Spleen (tissue), 11 donors: ENCODE data around the gene SH3BP5L. TPM values are rescaled to one million over a fixed set of nuclear protein-coding genes. Genes with fewer than 3 reads are reported as not detected.

Experiments
- DNase-seq: peaks from one replicate; pipeline ENCODE4 v3.0.0-alpha.2; 2020
- H3K27ac ChIP-seq, 8 donors: fragments of 200-600 bp; sonication (generic) in 7 of 8; 1 replicate in 4 of 8; 2 replicates in 4 of 8; pipeline versions ENCODE4 v1.5.0 to v1.8.0; 2016 to 2021; ENCODE audit warnings: inconsistent platforms in 4 of 8, mild to moderate bottlenecking in 4 of 8, moderate library complexity in 1 of 8
- H3K27me3 ChIP-seq, 7 donors: fragments of 200-600 bp; sonication (generic) in 6 of 7; replicated peaks in 1 of 7; 1 replicate in 4 of 7; 2 replicates in 3 of 7; pipeline versions ENCODE4 v1.5.0 to v1.8.0; 2016 to 2021; ENCODE audit warnings: inconsistent platforms in 3 of 7, mild to moderate bottlenecking in 1 of 7
- H3K36me3 ChIP-seq, 6 donors: fragments of 200-600 bp; sonication (generic) in 5 of 6; 1 replicate in 4 of 6; 2 replicates in 2 of 6; pipeline versions ENCODE4 v1.5.0 to v1.8.0; 2016 to 2021; ENCODE audit warnings: inconsistent platforms in 2 of 6
- H3K4me1 ChIP-seq, 6 donors: fragments of 200-600 bp; sonication (generic) in 5 of 6; 1 replicate in 3 of 6; 2 replicates in 3 of 6; pipeline versions ENCODE4 v1.5.0 to v1.8.0; 2016 to 2021; ENCODE audit warnings: inconsistent platforms in 3 of 6
- H3K4me3 ChIP-seq, 8 donors: fragments of 200-600 bp; sonication (generic) in 7 of 8; 1 replicate in 4 of 8; 2 replicates in 4 of 8; pipeline versions ENCODE4 v1.5.0 to v1.8.0; 2016 to 2021; ENCODE audit warnings: inconsistent platforms in 4 of 8, mild to moderate bottlenecking in 4 of 8, moderate library complexity in 2 of 8
- H3K9me3 ChIP-seq, 8 donors: fragments of 200-600 bp; sonication (generic) in 7 of 8; 1 replicate in 4 of 8; 2 replicates in 4 of 8; pipeline versions ENCODE4 v1.5.0 to v1.8.0; 2016 to 2021; ENCODE audit warnings: inconsistent platforms in 4 of 8
- CTCF ChIP-seq, 11 experiments: fragments of 200-600 bp in 7 of 11; fragments of 450-650 bp in 4 of 11; sonication (generic) in 4 of 11; IDR thresholded peaks in 8 of 11; conservative IDR thresholded peaks in 3 of 11; 1 replicate in 7 of 11; 2 replicates in 4 of 11; pipeline versions ENCODE4 v1.4.0 to v1.8.0; 2016 to 2021; ENCODE audit warnings: antibody characterized with exemption in 11 of 11, inconsistent platforms in 4 of 11, mild to moderate bottlenecking in 1 of 11
- POLR2A ChIP-seq, 3 donors: fragments of 450-650 bp; IDR thresholded peaks; one replicate each; pipeline ENCODE4 v1.5.1; 2017; ENCODE audit warnings: antibody characterized with exemption in 3 of 3, mild to moderate bottlenecking in 1 of 3
- POLR2AphosphoS5 ChIP-seq, 3 donors: sonication (generic); formaldehyde crosslinking; IDR thresholded peaks; one replicate each; pipeline ENCODE4 v1.5.1; 2017; ENCODE audit warnings: antibody characterized with exemption in 3 of 3
- WGBS, 5 donors: extraction: QIAGEN DNeasy Blood & Tissue Kit in 3 of 5; methylation state at CpG; one replicate each; pipeline versions ENCODE4 v1.1.5 to v1.1.7; 2013 to 2018; 5-methylcytosine and 5-hydroxymethylcytosine counted together
- intact Hi-C: fragments of 100-400 bp; cut with DNase I; formaldehyde crosslinking; loops from one replicate; pipeline ENCODE4 v1.15.0; 2023; ENCODE audit warnings: low total_unique reads
- polyA plus RNA-seq, 3 donors: library from polyadenylated mRNA; stranded (reverse); fragments of 200-250 nt; gene quantifications; one replicate each; pipeline ENCODE4 v1.2.1, GENCODE V29; 2013
- total RNA-seq, 7 donors: library from RNA; depleted of rRNA in 3 of 7; stranded (reverse); fragments of >200 nt in 3 of 7; fragmentation: NEBNext Ultra II Directional in 4 of 7; extraction: Animal tissue kit (Norgen Biotek cat#: 25700) in 4 of 7; gene quantifications; one replicate each; pipeline versions ENCODE4 v1.1.0 to v1.2.1, GENCODE V29; 2016 to 2021
- donor health status: healthy with polysubstance abuse.
- donor health status: DM: no; HTN: no; CAD: no; lungs with moderate emphysema.
- donor health status: DM: no; HTN: no; CAD: no.
- donor health status: Bipolar disorder and iron deficiency.
- donor health status: healthy.
- donor health status: DM: no; HTN: no; CAD: no.
- donor health status: DM: yes; HTN: yes; CAD: no.

SH3BP5L gene
- total and polyA plus RNA-seq, 10 donors, result 10.1 to 43.3 (median 30.6) TPM

DNA sequence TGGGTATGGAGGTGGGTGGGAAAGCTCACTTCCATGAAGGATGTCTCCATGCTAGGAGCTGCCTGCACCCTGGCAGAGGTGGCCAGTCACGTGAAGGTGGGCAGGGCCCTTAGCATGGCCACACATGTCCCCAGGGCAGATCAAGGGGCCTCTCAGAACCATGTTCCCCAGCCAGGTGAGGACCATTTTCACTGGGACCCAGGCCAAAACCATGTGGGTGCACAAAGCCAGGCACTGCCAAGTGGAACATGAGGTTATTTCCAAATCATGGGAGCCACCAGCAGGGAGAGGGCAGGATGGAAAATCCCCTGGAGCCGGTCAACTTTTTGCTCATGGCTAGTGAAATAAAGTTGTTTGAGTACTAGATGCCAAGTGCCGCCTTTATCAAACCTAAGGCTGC is 23.4 kb upstream of the SH3BP5L start:
- intact Hi-C loops, result no loop called here
- WGBS, 5 donors, result 92 to 98% (median 94%) methylated on average over 3 of the region's 3 CpGs
- DNase-seq, result no peak

DNA sequence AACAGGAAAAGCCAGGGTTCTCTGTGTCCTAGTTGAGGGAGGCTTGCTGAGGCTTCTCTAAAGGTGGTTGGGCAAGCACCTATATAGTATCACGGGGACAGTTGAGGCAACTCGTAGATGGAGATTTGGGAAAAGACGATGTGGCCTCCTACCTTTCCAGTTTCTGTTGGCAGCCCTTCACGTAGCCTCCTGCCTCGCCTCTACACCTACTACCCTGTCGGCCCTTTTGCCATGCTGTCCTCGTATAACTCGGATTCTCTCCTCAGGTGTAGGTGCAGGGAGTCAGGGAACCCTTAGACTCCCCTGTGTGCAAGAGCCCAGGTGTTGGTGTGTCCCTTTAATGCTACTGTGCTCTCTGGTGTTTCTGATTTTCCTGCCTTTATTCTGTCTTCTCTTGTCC is 22.9 kb upstream of the SH3BP5L start:
- Histone ChIP-seq H3K27me3 (no peaks in the 10 kb centered on the region), H3K9me3 (no peaks in the 10 kb centered on the region), H3K36me3 (peaks cover 0 to 87% (median 65%) of the 10 kb centered on the region in 6 donors), H3K27ac (no peak overlapping the region), H3K4me1 (peaks cover 0 to 21% (median 9%) of the 10 kb centered on the region in 6 donors), H3K4me3 (no peak overlapping the region)
- DNase-seq, result no peak
- TF ChIP-seq POLR2A (IDR thresholded peaks at IDR 0.05) (no peak), POLR2AphosphoS5 (IDR thresholded peaks at IDR 0.05) (no peak), CTCF (IDR thresholded peaks at IDR 0.05 in 8 of 11, conservative IDR thresholded peaks at IDR 0.05 in 3 of 11) (no peak)
- intact Hi-C loops, result no loop called here
- 93 to 99% (median 96%) methylated on average over 8 of the region's 8 CpGs for WGBS, 5 donors

More for the DNA sequence above, 23.4 kb upstream of the SH3BP5L start:
- Histone ChIP-seq H3K4me3 (no peak overlapping the region), H3K27ac (no peak overlapping the region), H3K36me3 (peaks cover 0 to 88% (median 65%) of the 10 kb centered on the region in 6 donors), H3K9me3 (no peaks in the 10 kb centered on the region), H3K4me1 (peaks cover 0 to 27% (median 12%) of the 10 kb centered on the region in 6 donors), H3K27me3 (no peaks in the 10 kb centered on the region)
- TF ChIP-seq CTCF (IDR thresholded peaks at IDR 0.05 in 8 of 11, conservative IDR thresholded peaks at IDR 0.05 in 3 of 11) (no peak), POLR2A (IDR thresholded peaks at IDR 0.05) (no peak), POLR2AphosphoS5 (IDR thresholded peaks at IDR 0.05) (no peak)

GRCh38 chr1:248847956-248848561 is 22.3 kb upstream of the SH3BP5L start:
- Histone ChIP-seq H3K27ac (no peak overlapping the region), H3K27me3 (no peaks in the 10 kb centered on the region), H3K4me1 (peaks cover 0 to 18% (median 9%) of the 10 kb centered on the region in 6 donors), H3K4me3 (no peak overlapping the region), H3K9me3 (no peaks in the 10 kb centered on the region), H3K36me3 (peaks cover 0 to 87% (median 65%) of the 10 kb centered on the region in 6 donors)
- no peak for DNase-seq
- WGBS, 5 donors, result 97 to 98% (median 97%) methylated on average over 39 to 72 of the region's 72 CpGs
- TF ChIP-seq CTCF (IDR thresholded peaks at IDR 0.05 in 8 of 11, conservative IDR thresholded peaks at IDR 0.05 in 3 of 11) (no peak), POLR2AphosphoS5 (IDR thresholded peaks at IDR 0.05) (peak in 1 of 3 donors; percentile 71), POLR2A (IDR thresholded peaks at IDR 0.05) (no peak)
- intact Hi-C loops, result no loop called here

DNA sequence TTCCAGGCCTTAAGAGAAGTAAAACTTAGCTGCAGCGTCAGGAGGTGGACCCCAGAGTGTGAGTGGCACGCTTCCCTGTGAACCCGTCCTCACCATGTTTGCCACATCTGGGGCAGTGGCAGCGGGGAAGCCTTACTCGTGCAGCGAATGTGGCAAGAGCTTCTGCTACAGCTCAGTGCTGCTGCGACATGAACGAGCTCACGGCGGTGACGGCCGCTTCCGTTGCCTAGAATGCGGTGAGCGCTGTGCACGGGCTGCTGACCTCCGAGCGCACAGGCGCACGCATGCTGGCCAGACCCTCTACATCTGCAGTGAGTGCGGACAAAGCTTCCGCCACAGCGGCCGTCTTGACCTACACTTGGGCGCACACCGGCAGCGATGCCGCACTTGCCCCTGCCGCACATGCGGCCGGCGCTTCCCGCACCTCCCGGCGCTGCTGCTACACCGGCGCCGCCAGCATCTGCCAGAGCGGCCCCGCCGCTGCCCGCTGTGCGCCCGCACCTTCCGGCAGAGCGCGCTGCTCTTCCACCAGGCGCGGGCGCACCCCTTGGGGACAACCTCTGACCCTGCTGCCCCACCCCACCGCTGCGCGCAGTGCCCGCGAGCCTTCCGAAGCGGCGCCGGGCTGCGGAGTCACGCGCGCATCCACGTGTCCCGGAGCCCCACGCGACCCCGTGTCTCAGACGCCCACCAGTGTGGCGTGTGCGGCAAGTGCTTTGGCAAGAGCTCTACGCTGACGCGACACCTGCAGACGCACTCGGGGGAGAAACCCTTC is 21.7 kb upstream of the SH3BP5L start:
- Histone ChIP-seq H3K4me1 (peaks cover 3 to 18% (median 11%) of the 10 kb centered on the region in 6 donors), H3K4me3 (no peak overlapping the region), H3K9me3 (no peaks in the 10 kb centered on the region), H3K27me3 (no peaks in the 10 kb centered on the region), H3K36me3 (peaks cover 0 to 94% (median 65%) of the 10 kb centered on the region in 6 donors), H3K27ac (no peak overlapping the region)
- intact Hi-C loops, result no loop called here
- DNase-seq, result no peak
- 96 to 98% (median 97%) methylated on average over 68 to 76 of the region's 76 CpGs for WGBS, 5 donors
- TF ChIP-seq CTCF (IDR thresholded peaks at IDR 0.05 in 8 of 11, conservative IDR thresholded peaks at IDR 0.05 in 3 of 11) (no peak), POLR2AphosphoS5 (IDR thresholded peaks at IDR 0.05) (no peak), POLR2A (IDR thresholded peaks at IDR 0.05) (no peak)
